Fibroblast of villous mesenchyme (primary cell): ENCODE data around the gene CHCHD5. TPM values are rescaled to one million over a fixed set of nuclear protein-coding genes. Genes with fewer than 3 reads are reported as not detected.

Experiments
- DNase-seq: peaks from one replicate; pipeline ENCODE4 v3.0.0-alpha.2; 2010; ENCODE audit warnings: low read depth
- H3K4me3 ChIP-seq: 2 replicates; pipeline ENCODE4 v1.5.1; 2011; ENCODE audit warnings: low read depth, mild to moderate bottlenecking, low read length
- CTCF ChIP-seq: IDR thresholded peaks from 2 replicates; pipeline ENCODE4 v1.5.1; 2012; ENCODE audit warnings: low read depth, mild to moderate bottlenecking, low read length; ENCODE audit not compliant: insufficient read depth
- total RNA-seq: library from RNA; depleted of rRNA; stranded (reverse); fragments of >200 nt; gene quantifications from 2 replicates; pipeline ENCODE4 v1.2.3, GENCODE V29; 2012

The CHCHD5 gene
- total RNA-seq, 1 donor = 3.9 TPM

DNA sequence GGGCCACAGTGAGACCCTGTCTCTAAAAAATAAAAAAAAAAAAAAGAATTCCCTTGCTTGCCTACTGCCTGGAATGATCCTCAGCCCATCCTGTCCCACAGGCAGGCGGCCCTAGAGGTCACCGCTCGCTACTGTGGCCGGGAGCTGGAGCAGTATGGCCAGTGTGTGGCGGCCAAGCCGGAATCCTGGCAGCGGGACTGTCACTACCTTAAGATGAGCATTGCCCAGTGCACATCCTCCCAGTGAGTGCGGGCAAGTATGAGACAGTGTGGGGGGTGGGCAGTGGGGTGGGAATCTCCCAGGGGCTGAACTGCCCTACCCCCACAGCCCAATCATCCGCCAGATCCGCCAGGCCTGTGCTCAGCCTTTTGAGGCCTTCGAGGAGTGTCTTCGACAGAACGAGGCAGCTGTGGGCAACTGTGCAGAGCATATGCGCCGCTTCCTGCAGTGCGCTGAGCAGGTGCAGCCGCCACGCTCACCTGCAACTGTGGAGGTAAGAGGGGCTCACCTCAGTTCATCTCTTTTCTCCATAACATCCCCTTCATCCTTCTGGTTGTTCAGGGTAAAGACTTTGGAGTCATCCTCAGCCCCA, 1.6 kb downstream of the CHCHD5 start:
- no peak for DNase-seq
- TF ChIP-seq CTCF = no peak
- no peak overlapping the region for H3K4me3 ChIP-seq

DNA sequence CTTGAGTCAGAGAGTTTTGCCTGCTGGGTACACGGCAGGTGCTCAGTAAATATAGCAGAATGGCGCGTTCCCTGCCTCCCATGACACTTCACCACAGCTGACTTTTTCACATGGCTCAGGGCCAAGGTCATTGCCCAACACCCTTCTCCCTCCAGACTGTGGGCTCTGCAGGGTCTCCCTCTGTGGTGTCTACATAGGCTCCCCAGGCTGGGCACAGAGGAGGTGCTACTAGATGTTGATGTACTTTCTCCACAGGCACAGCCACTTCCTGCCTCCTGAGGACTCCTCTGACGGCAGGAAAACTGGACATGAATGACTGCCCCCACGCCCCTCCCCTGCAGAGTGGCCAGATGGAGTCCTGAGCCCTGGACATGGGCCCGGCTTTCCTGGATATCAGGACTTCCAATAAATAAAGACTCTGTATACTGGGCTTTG, 4.2 kb downstream of the CHCHD5 start:
- DNase-seq = peak; percentile 9
- TF ChIP-seq CTCF = no peak
- no peak overlapping the region for H3K4me3 ChIP-seq

GRCh38 chr2:112591413-112591812, 7.0 kb downstream of the CHCHD5 start:
- no peak for DNase-seq
- no peak for TF ChIP-seq CTCF
- H3K4me3 ChIP-seq = no peak overlapping the region

- DNase-seq = no peak
- no peak for TF ChIP-seq CTCF
- H3K4me3 ChIP-seq = no peak overlapping the region
Observed at GRCh38 chr2:112593736-112594135, 9.3 kb downstream of the CHCHD5 start.

DNA sequence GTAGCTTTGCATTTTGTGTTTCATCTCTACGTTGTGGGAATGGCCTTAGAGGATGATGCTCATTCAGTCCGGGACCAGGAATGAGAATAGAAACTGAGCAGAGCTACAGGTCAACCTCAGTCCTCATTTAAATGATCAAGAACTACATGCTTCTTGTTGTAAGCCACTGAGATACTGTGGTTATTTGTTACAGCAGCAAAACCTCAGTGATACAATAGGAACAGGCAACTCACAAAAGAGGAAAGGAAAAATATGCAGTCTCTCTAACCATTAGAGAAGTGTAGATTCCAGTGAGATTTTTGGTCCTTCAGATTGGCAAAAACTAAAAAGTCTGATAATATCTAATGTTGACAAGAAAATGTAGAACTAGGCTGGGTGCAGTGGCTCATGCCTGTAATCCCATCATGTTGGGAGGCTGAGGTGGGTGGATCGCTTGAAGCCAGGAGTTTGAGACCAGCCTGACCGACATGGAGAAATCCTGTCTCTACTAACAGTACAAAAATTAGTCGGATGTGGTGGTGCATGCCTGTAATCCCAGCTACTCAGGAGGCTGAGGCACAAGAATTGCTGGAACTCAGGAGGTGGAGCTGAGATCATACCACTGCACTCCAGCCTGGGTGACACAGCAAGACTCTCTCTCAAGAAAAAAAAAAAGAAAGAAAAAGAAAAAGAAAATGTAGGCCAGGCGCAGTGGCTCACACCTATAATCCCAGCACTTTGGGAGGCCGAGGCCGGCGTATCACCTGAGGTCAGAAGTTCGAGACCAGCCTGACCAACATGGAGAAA, 13.3 kb downstream of the CHCHD5 start:
- no peak for TF ChIP-seq CTCF
- no peak for DNase-seq
- no peak overlapping the region for H3K4me3 ChIP-seq

DNA sequence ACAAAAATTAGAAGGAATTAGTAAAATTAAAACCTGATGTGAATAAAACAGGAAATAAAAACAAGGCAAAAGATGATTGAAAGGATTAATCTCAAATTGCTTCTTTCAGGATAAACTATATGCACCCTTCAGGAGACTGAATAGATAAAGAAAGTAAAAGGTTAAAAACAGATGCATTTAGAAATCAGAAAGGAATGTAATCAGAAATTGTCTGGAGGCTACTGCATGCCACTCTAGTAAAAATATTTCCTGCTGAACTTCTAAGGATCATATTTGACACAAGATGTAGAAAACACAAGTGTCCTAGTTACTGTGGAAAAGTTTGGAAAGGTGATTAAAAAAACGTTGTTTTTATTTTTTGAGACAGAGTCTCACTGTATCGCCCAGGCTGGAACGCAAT, 16.2 kb downstream of the CHCHD5 start:
- no peak for DNase-seq
- no peak for TF ChIP-seq CTCF
- H3K4me3 ChIP-seq = no peak overlapping the region

DNA sequence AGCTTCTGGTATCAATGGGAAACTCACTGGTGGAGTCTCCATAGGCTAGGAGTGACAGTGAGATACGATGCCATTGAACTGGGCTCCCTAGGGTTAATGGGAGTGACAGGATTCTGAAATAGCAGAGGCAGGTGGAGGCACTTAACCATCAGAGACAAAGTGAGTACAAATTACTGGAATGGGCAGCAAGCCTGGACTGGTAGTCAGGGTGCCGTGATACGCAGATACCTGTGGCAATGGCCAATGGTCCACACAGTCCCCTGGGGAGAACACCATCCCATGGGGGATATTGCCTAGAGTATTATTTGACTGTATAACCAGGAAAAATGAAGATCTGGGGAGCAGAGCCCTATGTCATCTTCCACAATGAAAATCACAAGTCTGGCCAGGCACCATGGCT, 17.3 kb downstream of the CHCHD5 start:
- H3K4me3 ChIP-seq = no peak overlapping the region
- TF ChIP-seq CTCF = no peak
- no peak for DNase-seq
